Peyer's patch (tissue), 4 donors: ENCODE measurements around the gene TEKTIP1.

Source experiments
- CTCF ChIP-seq, 6 experiments: fragments of 450-650 bp in 4 of 6; fragments of 200-600 bp in 2 of 6; sonication (generic) in 1 of 6; IDR thresholded peaks; one replicate each; pipeline ENCODE4 v1.5.1; 2017 to 2019; ENCODE audit warnings: antibody characterized with exemption in 6 of 6, mild to moderate bottlenecking in 3 of 6, moderate library complexity in 1 of 6
- POLR2A ChIP-seq, 2 donors: fragments of 450-650 bp; IDR thresholded peaks; one replicate each; pipeline ENCODE4 v1.5.1; 2017; ENCODE audit warnings: antibody characterized with exemption in 2 of 2, mild to moderate bottlenecking in 2 of 2, moderate library complexity in 2 of 2

- TF ChIP-seq CTCF (IDR thresholded peaks at IDR 0.05): no peak
- no peak for TF ChIP-seq POLR2A (IDR thresholded peaks at IDR 0.05)
Observed at GRCh38 chr19:3535235-3535535, 3.8 kb upstream of the TEKTIP1 start.
